Left ventricle myocardium inferior (tissue), 1 donor: Measurements from ENCODE around the gene NUB1. TPM values are rescaled to one million over a fixed set of nuclear protein-coding genes. Genes with fewer than 3 reads are reported as not detected.

Source experiments
- DNase-seq: peaks from one replicate; pipeline ENCODE4 v3.0.0-alpha.2; 2020
- H3K27ac ChIP-seq: fragments of 200-600 bp; replicated peaks from 2 replicates; pipeline ENCODE4 v1.8.0; 2021
- H3K27me3 ChIP-seq: fragments of 200-600 bp; 2 replicates; pipeline ENCODE4 v1.8.0; 2021; ENCODE audit warnings: low read depth
- H3K36me3 ChIP-seq: fragments of 200-600 bp; 2 replicates; pipeline ENCODE4 v1.8.0; 2021
- H3K4me1 ChIP-seq: fragments of 200-600 bp; 2 replicates; pipeline ENCODE4 v1.8.0; 2021
- H3K4me3 ChIP-seq: fragments of 200-600 bp; 2 replicates; pipeline ENCODE4 v1.8.0; 2021; ENCODE audit warnings: mild to moderate bottlenecking, moderate library complexity
- H3K9me3 ChIP-seq: fragments of 200-600 bp; replicated peaks from 2 replicates; pipeline ENCODE4 v1.8.0; 2021
- CTCF ChIP-seq: fragments of 200-600 bp; IDR thresholded peaks from 2 replicates; pipeline ENCODE4 v1.8.0; 2021; ENCODE audit warnings: antibody characterized with exemption, mild to moderate bottlenecking, borderline replicate concordance
- intact Hi-C: fragments of 100-400 bp; cut with micrococcal nuclease; formaldehyde crosslinking; loops from one replicate; pipeline ENCODE4 v1.11.0; 2022
- total RNA-seq: library from RNA; stranded (reverse); fragmentation: NEBNext Ultra II Directional; extraction: Animal tissue kit (Norgen Biotek cat#: 25700); gene quantifications from one replicate; pipeline ENCODE4 v1.2.1, GENCODE V29; 2021
- donor health status: DM: no; HTN: yes; CAD: no; lungs with severe emphysema.

NUB1 gene
- total RNA-seq, 1 donor from 2014 or later = 39.5 TPM

GRCh38 chr7:151422212-151422611, 80.6 kb downstream of the NUB1 start:
- intact Hi-C loops = no loop called here
- Histone ChIP-seq H3K36me3 (no peaks in the 10 kb centered on the region), H3K27ac (no peak overlapping the region), H3K4me3 (no peak overlapping the region), H3K27me3 (peaks cover 11% of the 10 kb centered on the region), H3K4me1 (peaks cover 5% of the 10 kb centered on the region), H3K9me3 (peaks cover 18% of the 10 kb centered on the region)
- DNase-seq = no peak
- TF ChIP-seq CTCF = no peak

- Histone ChIP-seq H3K4me3 (no peak overlapping the region), H3K27me3 (peaks cover 11% of the 10 kb centered on the region), H3K27ac (no peak overlapping the region), H3K9me3 (peaks cover 18% of the 10 kb centered on the region), H3K4me1 (peaks cover 5% of the 10 kb centered on the region), H3K36me3 (no peaks in the 10 kb centered on the region)
- TF ChIP-seq CTCF = no peak
- DNase-seq = no peak
- intact Hi-C loops = no loop called here
Observed at GRCh38 chr7:151423226-151423625, 81.6 kb downstream of the NUB1 start.

- Histone ChIP-seq H3K27me3 (peaks cover 11% of the 10 kb centered on the region), H3K27ac (no peak overlapping the region), H3K4me1 (peaks cover 5% of the 10 kb centered on the region), H3K9me3 (peaks cover 15% of the 10 kb centered on the region), H3K4me3 (no peak overlapping the region), H3K36me3 (no peaks in the 10 kb centered on the region)
- no peak for TF ChIP-seq CTCF
- no peak for DNase-seq
- intact Hi-C loops = no loop called here
Observed at GRCh38 chr7:151423936-151424335, 82.3 kb downstream of the NUB1 start.

- Histone ChIP-seq H3K9me3 (peaks cover 6% of the 10 kb centered on the region), H3K4me3 (no peak overlapping the region), H3K27ac (no peak overlapping the region), H3K4me1 (peaks cover 5% of the 10 kb centered on the region), H3K36me3 (no peaks in the 10 kb centered on the region), H3K27me3 (peaks cover 11% of the 10 kb centered on the region)
- no peak for DNase-seq
- intact Hi-C loops = no loop called here
- TF ChIP-seq CTCF = no peak
Observed at GRCh38 chr7:151424799-151425198, 83.2 kb downstream of the NUB1 start.

GRCh38 chr7:151425670-151426440, 84.2 kb downstream of the NUB1 start:
- H3K36me3 ChIP-seq = no peaks in the 10 kb centered on the region
- DNase-seq = no peak
- peaks cover 7% of the 10 kb centered on the region for H3K27me3 ChIP-seq
- H3K4me3 ChIP-seq = peak overlapping the region; percentile 15
- H3K4me1 ChIP-seq = peaks cover 5% of the 10 kb centered on the region
- no peaks in the 10 kb centered on the region for H3K9me3 ChIP-seq
- peak overlapping the region; percentile 31 for H3K27ac ChIP-seq
- TF ChIP-seq CTCF = no peak
- intact Hi-C loops = no loop called here
